HG03558 (cell line): ENCODE results near the gene MEOX2.

Experiments used
- ATAC-seq: cut with Tn5 transposase; IDR thresholded peaks from one replicate; pipeline ENCODE4 v1.9.1; 2021; ENCODE audit warnings: moderate number of reproducible peaks; ENCODE audit not compliant: unreplicated experiment; ENCODE audit errors: extremely low read depth

MEOX2 gene

DNA sequence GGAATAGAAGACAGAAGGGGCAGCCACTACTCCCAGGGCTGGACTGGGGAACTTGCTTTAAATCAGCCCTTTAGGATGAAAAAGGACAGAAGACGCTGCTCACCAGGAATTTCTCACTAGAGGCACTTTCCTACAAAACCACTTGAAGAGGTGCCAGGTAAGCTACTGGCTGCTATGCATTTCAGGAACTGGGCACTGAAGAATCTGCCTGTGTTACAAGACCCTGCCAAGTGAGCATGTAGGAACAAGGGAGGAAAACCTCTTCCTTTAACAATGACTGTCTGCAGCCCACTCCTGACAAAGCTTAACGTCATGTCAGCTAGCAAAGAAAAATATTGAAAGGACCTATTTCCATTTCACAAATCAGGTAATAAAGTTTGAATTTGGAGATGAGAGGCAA, 118.8 kb downstream of the MEOX2 start:
- no peak for ATAC-seq

DNA sequence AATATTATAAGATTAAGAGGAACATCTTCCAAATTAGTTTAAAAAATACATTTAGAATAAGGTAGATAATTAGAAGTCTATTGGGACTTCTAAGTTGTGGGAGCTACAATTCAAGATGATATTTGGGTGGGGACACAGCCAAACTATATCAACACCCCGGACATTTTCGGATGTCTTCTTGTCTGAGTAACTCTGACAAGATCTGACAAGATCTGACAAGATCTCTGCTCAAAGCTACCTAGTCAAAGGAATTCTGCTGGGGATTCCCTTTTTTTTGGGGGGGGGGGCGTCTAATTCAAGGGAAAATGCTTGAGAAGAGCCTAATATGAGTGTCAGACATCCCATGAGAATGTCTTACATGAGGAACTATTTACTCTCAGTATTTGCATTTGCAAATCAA, 119.4 kb downstream of the MEOX2 start:
- no peak for ATAC-seq

DNA sequence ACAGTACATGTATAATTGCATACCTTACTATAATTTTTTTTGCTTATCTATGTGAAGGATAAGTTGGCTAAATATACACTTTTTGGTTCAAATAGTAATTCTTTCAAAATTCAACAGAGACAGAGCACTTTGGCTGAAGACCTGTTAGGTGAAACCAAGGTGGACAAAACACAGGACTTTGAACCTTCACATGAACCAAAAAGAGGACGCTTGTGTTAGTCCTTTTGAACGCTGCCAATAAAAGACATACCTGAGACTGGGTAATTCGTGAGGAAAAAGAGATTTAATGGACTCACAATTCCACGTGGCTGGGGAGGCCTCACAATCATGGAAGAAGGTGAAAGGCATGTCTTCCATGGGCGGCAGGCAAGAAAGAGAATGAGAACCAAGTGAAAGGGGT, 120.0 kb downstream of the MEOX2 start:
- no peak for ATAC-seq

DNA sequence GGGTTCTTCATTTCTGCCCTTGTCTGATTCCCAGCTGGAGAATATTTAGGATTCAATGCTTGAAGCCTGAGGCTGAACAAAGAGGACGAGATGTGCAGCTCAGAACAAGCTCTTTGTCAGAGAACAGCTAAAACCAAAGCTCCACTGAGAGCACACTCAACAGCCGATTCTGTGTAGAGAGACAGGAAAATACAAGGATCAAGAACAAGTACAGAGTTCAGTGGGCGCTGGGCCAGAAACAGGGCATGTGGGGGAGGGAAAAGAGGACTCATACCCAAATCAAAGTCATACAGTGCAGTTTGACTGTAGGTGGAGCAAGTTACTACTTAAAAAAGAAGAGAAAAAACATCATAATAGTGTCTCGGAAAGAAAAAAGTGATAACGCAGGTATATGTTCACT, 124.6 kb downstream of the MEOX2 start, which contains the start of gene AGMO:
TSS of gene AGMO (minus strand) at position 181 of the 400 bp plus-strand sequence.
- ATAC-seq: no peak
